DND-41 (cell line): ENCODE data around the gene LONP2.
A peak's percentile ranks its signal among the peaks of the same experiment; 100 is the strongest.

ENCODE experiments used
- ATAC-seq: fragments of 200-7000 bp; cut with Tn5 transposase; 3 replicates; pipeline ENCODE4 v1.9.1; 2021; ENCODE audit warnings: low read depth; ENCODE audit not compliant: insufficient read depth
- DNase-seq: peaks from one replicate; pipeline ENCODE4 v3.0.0-alpha.2; 2020
- H2AFZ ChIP-seq: 2 replicates; pipeline ENCODE4 v1.6.0; 2012; ENCODE audit warnings: low read depth, low read length
- H3K27ac ChIP-seq: 2 replicates; pipeline ENCODE4 v1.5.1; 2012; ENCODE audit warnings: low read length, inconsistent platforms
- H3K27me3 ChIP-seq: fragments of 200-600 bp; sonication (generic); 2 replicates; pipeline ENCODE4 v1.6.0; 2012; ENCODE audit warnings: low read length, mild to moderate bottlenecking, inconsistent platforms; ENCODE audit not compliant: insufficient read depth, poor library complexity
- H3K36me3 ChIP-seq: 2 replicates; pipeline ENCODE4 v1.5.1; 2012; ENCODE audit warnings: low read length, inconsistent platforms; ENCODE audit not compliant: insufficient read depth
- H3K4me1 ChIP-seq: 2 replicates; pipeline ENCODE4 v1.5.1; 2012; ENCODE audit warnings: mild to moderate bottlenecking, low read length; ENCODE audit not compliant: insufficient read depth
- H3K4me2 ChIP-seq: 2 replicates; pipeline ENCODE4 v1.6.0; 2012; ENCODE audit warnings: mild to moderate bottlenecking, moderate library complexity, low read length, inconsistent platforms; ENCODE audit not compliant: insufficient read depth
- H3K4me3 ChIP-seq, 2 experiments: fragments of 200-600 bp in 1 of 2; shearing (Covaris generic) in 1 of 2; 2 replicates each; pipeline ENCODE4 v1.5.1; 2012 to 2016; ENCODE audit warnings: inconsistent platforms in 2 of 2, low read length in 2 of 2, mild to moderate bottlenecking in 2 of 2, low read depth in 1 of 2, moderate library complexity in 1 of 2
- H3K79me2 ChIP-seq: 2 replicates; pipeline ENCODE4 v1.6.0; 2012; ENCODE audit warnings: low read length, inconsistent platforms; ENCODE audit not compliant: insufficient read depth
- H3K9ac ChIP-seq: 2 replicates; pipeline ENCODE4 v1.6.0; 2012; ENCODE audit warnings: low read depth, mild to moderate bottlenecking, inconsistent platforms, low read length, moderate library complexity
- H3K9me3 ChIP-seq: 2 replicates; pipeline ENCODE4 v1.5.1; 2012; ENCODE audit warnings: low read length, moderate library complexity, mild to moderate bottlenecking, inconsistent platforms; ENCODE audit not compliant: insufficient read depth, severe bottlenecking
- H4K20me1 ChIP-seq: 2 replicates; pipeline ENCODE4 v1.6.0; 2012; ENCODE audit warnings: low read length; ENCODE audit not compliant: insufficient read depth
- CTCF ChIP-seq: IDR thresholded peaks from 2 replicates; pipeline ENCODE4 v1.5.1; 2012; ENCODE audit warnings: borderline replicate concordance, low read length, moderate library complexity, mild to moderate bottlenecking; ENCODE audit not compliant: poor library complexity, severe bottlenecking; ENCODE audit errors: extremely low read depth
- EZH2 ChIP-seq: IDR thresholded peaks from 3 replicates; pipeline ENCODE4 v1.6.1; 2012; ENCODE audit warnings: borderline replicate concordance, low read depth, mild to moderate bottlenecking, moderate library complexity, low read length, inconsistent platforms; ENCODE audit not compliant: severe bottlenecking

Gene LONP2

GRCh38 chr16:48365025-48365600 is 121.0 kb downstream of the LONP2 start:
- Histone ChIP-seq H4K20me1 (peaks cover 84% of the 10 kb centered on the region), H2AFZ (no peak overlapping the region), H3K4me1 (peaks cover 21% of the 10 kb centered on the region), H3K36me3 (peaks cover 15% of the 10 kb centered on the region), H3K9ac (no peak overlapping the region), H3K9me3 (no peaks in the 10 kb centered on the region), H3K27ac (no peak overlapping the region), H3K4me3 (no peak overlapping the region), H3K4me2 (no peak overlapping the region), H3K27me3 (no peaks in the 10 kb centered on the region), H3K79me2 (peaks cover 100% of the 10 kb centered on the region)
- DNase-seq = no peak
- TF ChIP-seq EZH2 = no peak
- TF ChIP-seq CTCF = no peak
- ATAC-seq = no peak

DNA sequence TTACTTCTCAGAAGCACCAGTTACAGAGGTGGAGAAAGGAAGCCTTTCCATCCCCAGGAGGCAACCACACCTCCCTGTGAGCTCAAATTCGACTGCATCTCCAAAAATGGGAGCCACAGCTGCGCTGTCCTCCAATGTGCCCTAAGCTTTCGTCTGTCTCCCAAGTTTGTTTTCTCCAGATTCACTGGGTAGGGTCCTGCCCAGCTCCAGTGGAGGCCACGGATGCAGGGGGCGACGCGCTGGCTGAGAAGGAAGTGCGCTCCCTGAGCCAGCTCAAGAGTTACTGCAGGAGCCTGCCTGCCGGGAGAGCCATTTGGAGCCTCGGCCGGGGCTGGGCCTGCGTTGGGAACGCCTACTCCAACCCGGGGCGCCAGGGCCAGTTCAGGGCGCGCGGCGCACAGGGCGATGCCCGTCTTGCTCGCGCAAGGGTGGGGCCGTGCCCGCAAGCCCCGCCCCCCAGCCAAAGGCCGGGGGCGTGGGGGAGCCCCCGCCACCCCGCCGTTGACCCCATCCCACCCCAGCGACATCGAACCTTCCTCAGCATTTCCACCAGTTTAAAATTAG is 121.6 kb downstream of the LONP2 start:
- Histone ChIP-seq H4K20me1 (peaks cover 88% of the 10 kb centered on the region), H3K4me3 (no peak overlapping the region), H3K9ac (no peak overlapping the region), H3K79me2 (peaks cover 100% of the 10 kb centered on the region), H3K27ac (no peak overlapping the region), H2AFZ (no peak overlapping the region), H3K4me1 (peaks cover 21% of the 10 kb centered on the region), H3K9me3 (no peaks in the 10 kb centered on the region), H3K27me3 (no peaks in the 10 kb centered on the region), H3K4me2 (no peak overlapping the region), H3K36me3 (peaks cover 14% of the 10 kb centered on the region)
- TF ChIP-seq EZH2 (no peak), CTCF (no peak)
- DNase-seq (no peak), ATAC-seq (no peak)

DNA sequence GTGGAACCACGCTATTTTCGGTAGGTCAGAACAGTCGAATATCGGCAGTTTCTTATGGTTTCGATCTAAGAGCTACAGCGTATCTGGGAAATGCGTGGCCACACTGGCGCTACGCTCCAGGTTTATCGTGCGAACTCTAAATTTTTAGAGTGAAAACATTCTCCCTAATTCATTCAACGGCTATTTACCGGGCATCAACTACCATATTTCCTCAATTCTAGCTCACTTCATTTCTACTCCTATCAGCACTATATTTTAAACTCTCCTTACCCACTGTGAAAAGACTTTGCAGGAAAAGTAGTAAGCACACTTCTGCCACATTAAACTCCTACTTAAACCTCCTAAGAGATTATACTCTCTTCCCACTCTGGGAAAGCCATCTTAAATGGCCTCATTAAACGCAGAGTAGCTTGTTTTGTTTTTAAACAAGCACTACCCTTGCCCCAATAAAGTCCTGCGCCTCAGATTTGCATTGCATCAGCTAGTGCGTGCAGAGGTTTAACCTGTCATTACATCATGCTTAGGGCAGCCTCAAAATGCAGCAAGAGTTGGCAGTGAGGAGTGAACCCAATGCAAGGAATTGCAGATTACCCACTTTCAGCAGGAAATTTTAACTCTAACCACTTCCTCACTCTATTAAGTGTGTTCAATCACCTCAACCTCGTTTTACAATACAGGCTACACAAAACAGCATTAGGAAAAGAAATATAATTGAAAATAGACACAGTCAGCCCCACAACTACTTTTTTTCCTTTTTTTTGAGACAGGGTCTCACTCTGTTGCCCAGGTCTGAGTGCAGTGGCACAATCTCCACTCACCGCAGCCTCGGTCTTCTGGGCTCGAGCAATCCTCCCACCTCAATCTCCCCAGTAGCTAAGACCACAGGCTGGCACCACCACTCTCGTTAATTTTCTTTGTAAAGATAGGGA is 122.3 kb downstream of the LONP2 start:
- DNase-seq (peak; percentile 47), ATAC-seq (peak; percentile 72)
- peak overlapping the region; percentile 31; the same call in 1 of the 2 replicates for H3K27ac ChIP-seq
- H3K9me3 ChIP-seq = no peaks in the 10 kb centered on the region
- peaks cover 21% of the 10 kb centered on the region for H3K4me1 ChIP-seq
- H3K4me2 ChIP-seq = no peak overlapping the region
- peaks cover 90% of the 10 kb centered on the region for H4K20me1 ChIP-seq
- H2AFZ ChIP-seq = no peak overlapping the region
- H3K27me3 ChIP-seq = no peaks in the 10 kb centered on the region
- H3K79me2 ChIP-seq = peaks cover 100% of the 10 kb centered on the region
- peaks cover 12% of the 10 kb centered on the region for H3K36me3 ChIP-seq
- H3K9ac ChIP-seq = no peak overlapping the region
- TF ChIP-seq EZH2 (no peak), CTCF (no peak)
- no peak overlapping the region for H3K4me3 ChIP-seq
